Upper lobe of left lung (tissue), 4 donors: Measurements from ENCODE around the gene GYPC.

Experiments
- POLR2A ChIP-seq, 4 donors: fragments of 450-650 bp; IDR thresholded peaks; one replicate each; pipeline ENCODE4 v1.5.1; 2016 to 2017; ENCODE audit warnings: antibody characterized with exemption in 4 of 4, mild to moderate bottlenecking in 2 of 4
- TF ChIP-seq, protein P1 (sequence below), 6 experiments: fragments of 450-650 bp in 4 of 6; fragments of 200-600 bp in 2 of 6; sonication (generic) in 2 of 6; IDR thresholded peaks; one replicate each; pipeline ENCODE4 v1.5.1; 2016 to 2019; ENCODE audit warnings: antibody characterized with exemption in 6 of 6

DNA sequence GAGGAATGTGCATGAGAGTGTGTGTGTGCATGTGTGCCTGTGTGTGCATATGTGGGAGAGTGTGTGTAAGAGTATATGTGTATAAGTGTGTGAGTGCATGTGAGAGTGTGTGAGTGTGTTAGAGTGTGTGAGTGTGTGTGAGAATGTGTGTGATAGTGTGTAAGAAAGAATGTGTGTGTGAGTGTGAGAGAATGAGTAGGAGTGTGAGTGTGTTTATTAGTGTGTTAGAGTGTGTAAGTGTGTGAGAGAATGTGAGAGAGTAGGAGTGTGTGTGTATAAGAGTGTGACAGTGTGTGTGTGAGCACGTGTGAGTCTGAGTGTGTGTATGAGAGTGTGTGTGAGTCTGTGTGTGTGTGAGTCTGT lies 21.2 kb downstream of the GYPC start:
- TF ChIP-seq, protein P1, sequence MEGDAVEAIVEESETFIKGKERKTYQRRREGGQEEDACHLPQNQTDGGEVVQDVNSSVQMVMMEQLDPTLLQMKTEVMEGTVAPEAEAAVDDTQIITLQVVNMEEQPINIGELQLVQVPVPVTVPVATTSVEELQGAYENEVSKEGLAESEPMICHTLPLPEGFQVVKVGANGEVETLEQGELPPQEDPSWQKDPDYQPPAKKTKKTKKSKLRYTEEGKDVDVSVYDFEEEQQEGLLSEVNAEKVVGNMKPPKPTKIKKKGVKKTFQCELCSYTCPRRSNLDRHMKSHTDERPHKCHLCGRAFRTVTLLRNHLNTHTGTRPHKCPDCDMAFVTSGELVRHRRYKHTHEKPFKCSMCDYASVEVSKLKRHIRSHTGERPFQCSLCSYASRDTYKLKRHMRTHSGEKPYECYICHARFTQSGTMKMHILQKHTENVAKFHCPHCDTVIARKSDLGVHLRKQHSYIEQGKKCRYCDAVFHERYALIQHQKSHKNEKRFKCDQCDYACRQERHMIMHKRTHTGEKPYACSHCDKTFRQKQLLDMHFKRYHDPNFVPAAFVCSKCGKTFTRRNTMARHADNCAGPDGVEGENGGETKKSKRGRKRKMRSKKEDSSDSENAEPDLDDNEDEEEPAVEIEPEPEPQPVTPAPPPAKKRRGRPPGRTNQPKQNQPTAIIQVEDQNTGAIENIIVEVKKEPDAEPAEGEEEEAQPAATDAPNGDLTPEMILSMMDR (IDR thresholded peaks at IDR 0.05): no peak
- TF ChIP-seq POLR2A (IDR thresholded peaks at IDR 0.05): no peak
